Suprapubic skin (tissue), 4 donors: ENCODE data around the gene CCDC200. TPM values are rescaled to one million over a fixed set of nuclear protein-coding genes. Genes with fewer than 3 reads are reported as not detected.

Source experiments
- DNase-seq, 2 donors: peaks; one replicate each; pipeline ENCODE4 v3.0.0-alpha.2; 2019; ENCODE audit warnings: low spot score in 2 of 2
- H3K27ac ChIP-seq: fragments of 200-600 bp; sonication (generic); one replicate; pipeline ENCODE4 v1.5.1; 2019
- H3K27me3 ChIP-seq: fragments of 200-600 bp; sonication (generic); one replicate; pipeline ENCODE4 v1.5.1; 2019
- H3K36me3 ChIP-seq: fragments of 200-600 bp; sonication (generic); one replicate; pipeline ENCODE4 v1.5.1; 2019
- H3K4me1 ChIP-seq: fragments of 200-600 bp; sonication (generic); one replicate; pipeline ENCODE4 v1.5.1; 2019
- H3K4me3 ChIP-seq: fragments of 200-600 bp; sonication (generic); one replicate; pipeline ENCODE4 v1.5.1; 2019; ENCODE audit warnings: mild to moderate bottlenecking
- H3K9me3 ChIP-seq: fragments of 200-600 bp; sonication (generic); one replicate; pipeline ENCODE4 v1.5.1; 2019
- EP300 ChIP-seq: sonication (generic); formaldehyde crosslinking; IDR thresholded peaks from one replicate; pipeline ENCODE4 v1.6.1; 2017; ENCODE audit warnings: antibody characterized with exemption
- POLR2A ChIP-seq, 2 donors: fragments of 450-650 bp; IDR thresholded peaks; one replicate each; pipeline ENCODE4 v1.6.1; 2017; ENCODE audit warnings: antibody characterized with exemption in 2 of 2, mild to moderate bottlenecking in 2 of 2, moderate library complexity in 2 of 2
- POLR2AphosphoS5 ChIP-seq, 3 donors: sonication (generic); formaldehyde crosslinking; IDR thresholded peaks; one replicate each; pipeline ENCODE4 v1.6.1; 2017; ENCODE audit warnings: antibody characterized with exemption in 3 of 3
- WGBS: methylation state at CpG from one replicate; pipeline ENCODE4 v1.1.5; 2018; 5-methylcytosine and 5-hydroxymethylcytosine counted together
- total RNA-seq, 4 donors: library from RNA; depleted of rRNA; stranded (reverse); fragments of >200 nt; gene quantifications; one replicate each; pipeline ENCODE4 v1.1.0, GENCODE V29; 2016
- TF ChIP-seq, protein P1 (sequence below), 2 donors: fragments of 200-600 bp in 1 of 2; fragments of 450-650 bp in 1 of 2; sonication (generic) in 1 of 2; IDR thresholded peaks; one replicate each; pipeline ENCODE4 v1.5.1; 2016 to 2019; ENCODE audit warnings: antibody characterized with exemption in 2 of 2, mild to moderate bottlenecking in 1 of 2, moderate library complexity in 1 of 2

The CCDC200 gene
- total RNA-seq, 4 donors from 2014 or later: not detected

DNA sequence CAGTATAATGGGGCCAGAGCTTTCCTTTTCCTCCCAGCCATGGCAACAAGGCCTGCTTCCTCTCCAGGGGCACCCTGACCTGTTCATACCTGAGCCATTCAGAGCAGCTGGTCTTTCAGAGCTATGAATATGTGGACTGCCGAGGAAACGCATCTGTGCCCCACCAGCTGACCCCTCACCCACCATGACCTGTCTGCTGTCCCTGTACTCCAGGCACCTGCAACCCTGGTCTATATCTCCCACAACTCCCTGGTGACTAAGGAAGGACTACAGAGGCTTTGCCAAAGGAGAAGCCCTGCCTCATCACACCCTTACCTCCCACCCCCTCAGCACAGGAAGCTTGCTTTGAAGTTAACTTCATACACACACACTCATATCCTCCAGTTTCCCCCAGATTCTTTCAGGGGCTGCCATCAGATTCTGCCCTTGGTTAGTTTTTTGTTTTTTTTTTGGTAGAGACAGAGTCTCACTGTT, 10.8 kb downstream of the CCDC200 start:
- Histone ChIP-seq H3K27me3 (no peaks in the 10 kb centered on the region), H3K4me1 (peaks cover 10% of the 10 kb centered on the region), H3K4me3 (no peak overlapping the region), H3K9me3 (no peaks in the 10 kb centered on the region), H3K27ac (no peak overlapping the region), H3K36me3 (peaks cover 26% of the 10 kb centered on the region)
- 100% methylated on average over 2 of the region's 2 CpGs for WGBS
- peak in 1 of 2 donors; percentile 44 for DNase-seq
- TF ChIP-seq EP300 (no peak), POLR2A (IDR thresholded peaks at IDR 0.05) (no peak), POLR2AphosphoS5 (IDR thresholded peaks at IDR 0.05) (no peak)
- TF ChIP-seq, protein P1, sequence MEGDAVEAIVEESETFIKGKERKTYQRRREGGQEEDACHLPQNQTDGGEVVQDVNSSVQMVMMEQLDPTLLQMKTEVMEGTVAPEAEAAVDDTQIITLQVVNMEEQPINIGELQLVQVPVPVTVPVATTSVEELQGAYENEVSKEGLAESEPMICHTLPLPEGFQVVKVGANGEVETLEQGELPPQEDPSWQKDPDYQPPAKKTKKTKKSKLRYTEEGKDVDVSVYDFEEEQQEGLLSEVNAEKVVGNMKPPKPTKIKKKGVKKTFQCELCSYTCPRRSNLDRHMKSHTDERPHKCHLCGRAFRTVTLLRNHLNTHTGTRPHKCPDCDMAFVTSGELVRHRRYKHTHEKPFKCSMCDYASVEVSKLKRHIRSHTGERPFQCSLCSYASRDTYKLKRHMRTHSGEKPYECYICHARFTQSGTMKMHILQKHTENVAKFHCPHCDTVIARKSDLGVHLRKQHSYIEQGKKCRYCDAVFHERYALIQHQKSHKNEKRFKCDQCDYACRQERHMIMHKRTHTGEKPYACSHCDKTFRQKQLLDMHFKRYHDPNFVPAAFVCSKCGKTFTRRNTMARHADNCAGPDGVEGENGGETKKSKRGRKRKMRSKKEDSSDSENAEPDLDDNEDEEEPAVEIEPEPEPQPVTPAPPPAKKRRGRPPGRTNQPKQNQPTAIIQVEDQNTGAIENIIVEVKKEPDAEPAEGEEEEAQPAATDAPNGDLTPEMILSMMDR (IDR thresholded peaks at IDR 0.05): no peak

DNA sequence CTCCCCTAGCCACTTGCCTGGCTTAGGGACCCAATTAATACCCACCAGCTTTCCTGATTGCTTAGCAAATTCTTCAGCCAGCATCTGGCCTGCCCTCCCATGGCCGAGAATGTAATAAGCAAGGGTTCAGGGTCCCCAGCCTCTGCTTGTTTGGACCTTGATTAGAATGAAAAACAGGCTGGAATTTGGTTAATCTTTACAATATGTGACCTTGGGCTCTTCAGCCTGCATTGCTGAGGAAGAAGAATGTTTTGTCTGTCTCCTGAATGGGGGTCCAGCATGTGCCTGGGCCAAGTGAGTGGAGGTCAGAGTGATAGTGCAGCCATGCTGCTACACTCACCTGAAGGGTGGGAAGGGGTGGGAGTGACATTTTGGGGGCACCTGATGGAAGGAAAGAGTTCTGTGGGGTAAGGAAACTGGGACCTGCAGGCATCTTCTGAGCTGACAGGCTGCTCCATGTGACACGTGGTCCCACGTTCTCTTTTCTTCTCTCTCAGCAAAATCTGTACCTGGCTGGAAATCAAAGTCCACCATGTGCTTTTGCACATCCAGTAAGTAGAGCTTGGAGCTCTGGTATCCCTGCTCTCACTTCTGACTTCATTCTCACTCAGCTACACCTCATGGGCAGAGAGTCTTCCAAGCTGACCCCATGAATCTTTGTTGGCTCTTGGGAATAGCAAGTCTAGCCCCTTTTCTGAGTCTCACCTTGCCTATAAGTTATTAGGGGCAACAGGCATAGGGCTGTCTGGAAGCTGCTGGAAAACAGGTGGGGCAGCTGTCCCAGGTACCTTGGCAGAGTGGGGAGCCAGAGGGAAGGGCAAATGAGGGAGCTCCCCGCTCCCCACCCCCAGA, 11.4 kb downstream of the CCDC200 start:
- no peak overlapping the region for H3K4me3 ChIP-seq
- H3K36me3 ChIP-seq: peaks cover 22% of the 10 kb centered on the region
- peak in 1 of 2 donors; percentile 15 for DNase-seq
- H3K27me3 ChIP-seq: no peaks in the 10 kb centered on the region
- TF ChIP-seq EP300 (no peak), POLR2A (IDR thresholded peaks at IDR 0.05) (no peak), POLR2AphosphoS5 (IDR thresholded peaks at IDR 0.05) (no peak)
- TF ChIP-seq, protein P1 (IDR thresholded peaks at IDR 0.05): no peak
- 90% methylated on average over 4 of the region's 4 CpGs for WGBS
- no peaks in the 10 kb centered on the region for H3K9me3 ChIP-seq
- H3K4me1 ChIP-seq: peaks cover 17% of the 10 kb centered on the region
- H3K27ac ChIP-seq: no peak overlapping the region

DNA sequence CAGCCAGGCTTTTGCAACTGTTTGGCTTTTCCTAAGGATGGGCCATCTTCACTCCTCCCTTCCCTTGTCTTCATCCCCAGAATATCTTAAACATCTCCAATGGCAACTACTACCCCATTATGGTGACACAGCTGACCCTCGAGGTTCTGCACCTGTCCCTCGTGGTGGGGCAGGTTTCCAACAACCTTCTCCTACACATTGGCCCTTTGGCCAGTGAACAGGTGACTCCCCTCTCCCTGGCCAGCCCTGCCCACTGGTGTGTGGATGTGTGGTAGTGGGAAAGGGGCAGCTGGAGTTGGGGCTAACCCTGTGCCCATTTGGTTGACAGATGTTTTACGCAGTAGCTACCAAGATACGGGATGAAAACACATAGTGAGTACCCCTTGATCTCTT, 12.1 kb downstream of the CCDC200 start:
- Histone ChIP-seq H3K36me3 (peaks cover 22% of the 10 kb centered on the region), H3K4me3 (no peak overlapping the region), H3K27me3 (no peaks in the 10 kb centered on the region), H3K27ac (no peak overlapping the region), H3K9me3 (no peaks in the 10 kb centered on the region), H3K4me1 (peaks cover 21% of the 10 kb centered on the region)
- 95% methylated on average over 4 of the region's 4 CpGs for WGBS
- TF ChIP-seq, protein P1 (IDR thresholded peaks at IDR 0.05): no peak
- TF ChIP-seq EP300 (no peak), POLR2A (IDR thresholded peaks at IDR 0.05) (no peak)
- DNase-seq: peak in 1 of 2 donors; percentile 49

DNA sequence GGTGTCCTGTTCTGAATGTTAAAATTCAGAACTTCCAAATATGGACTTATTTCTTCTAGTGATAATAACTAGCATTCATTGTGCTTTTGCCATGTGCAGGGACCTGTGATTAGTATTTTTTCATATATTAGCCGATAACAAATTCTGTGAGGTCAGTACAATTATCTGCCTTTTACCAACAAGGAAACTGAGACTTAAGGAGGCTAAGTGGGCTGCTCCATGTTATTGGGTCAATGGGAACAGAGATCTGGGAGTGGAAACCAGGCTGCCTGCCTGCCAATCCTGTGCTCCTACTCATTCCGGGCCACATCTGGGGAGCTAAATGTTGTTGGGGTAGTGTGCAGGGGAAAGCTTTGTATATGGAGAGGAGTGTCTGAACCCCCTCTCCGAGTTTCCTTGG, 13.1 kb downstream of the CCDC200 start:
- Histone ChIP-seq H3K36me3 (peaks cover 22% of the 10 kb centered on the region), H3K4me3 (no peak overlapping the region), H3K9me3 (no peaks in the 10 kb centered on the region), H3K4me1 (peaks cover 28% of the 10 kb centered on the region), H3K27ac (no peak overlapping the region), H3K27me3 (no peaks in the 10 kb centered on the region)
- 89% methylated on average over 3 of the region's 3 CpGs for WGBS
- TF ChIP-seq EP300 (no peak), POLR2AphosphoS5 (IDR thresholded peaks at IDR 0.05) (no peak), POLR2A (IDR thresholded peaks at IDR 0.05) (no peak)
- TF ChIP-seq, protein P1 (IDR thresholded peaks at IDR 0.05): no peak
- DNase-seq: no peak

DNA sequence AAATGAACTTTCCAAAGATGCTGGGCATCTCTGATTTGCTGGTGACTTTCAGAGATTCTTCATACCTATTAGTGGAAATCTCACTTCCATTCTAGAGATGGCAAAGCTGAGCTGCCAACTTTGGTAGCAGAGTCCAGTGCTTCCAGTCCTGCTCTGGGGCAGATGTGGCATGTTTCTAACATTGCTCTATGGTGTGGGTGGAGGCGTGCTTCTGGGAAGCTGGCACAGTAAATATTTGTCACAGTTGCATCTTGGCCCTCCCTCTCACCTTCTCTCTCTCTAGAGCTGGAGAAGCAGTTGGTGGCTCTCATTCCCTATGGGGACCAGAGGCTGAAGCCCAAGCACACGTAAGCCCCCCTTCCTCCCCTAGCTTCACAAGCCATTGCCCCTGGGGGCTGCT, 14.9 kb downstream of the CCDC200 start:
- Histone ChIP-seq H3K27me3 (no peaks in the 10 kb centered on the region), H3K27ac (no peak overlapping the region), H3K36me3 (peaks cover 38% of the 10 kb centered on the region), H3K9me3 (no peaks in the 10 kb centered on the region), H3K4me3 (no peak overlapping the region), H3K4me1 (peaks cover 28% of the 10 kb centered on the region)
- 95% methylated on average over 2 of the region's 2 CpGs for WGBS
- TF ChIP-seq EP300 (no peak), POLR2A (IDR thresholded peaks at IDR 0.05) (no peak), POLR2AphosphoS5 (IDR thresholded peaks at IDR 0.05) (no peak)
- TF ChIP-seq, protein P1 (IDR thresholded peaks at IDR 0.05): no peak
- peak in 1 of 2 donors; percentile 44 for DNase-seq
